ENCODE data around the gene BEST4.
"Not testable (repeated sequence)": the region's sequence is repeated elsewhere in the genome, so short reads cannot be mapped to it uniquely, and the experiment has no call there.

Gene BEST4

GRCh38 chr1:44802306-44803061 lies 14.5 kb upstream of the BEST4 start:
- DNase-seq (ENCODE audit: low read depth in 2 of 2) = no peak

- DNase-seq (ENCODE audit: low read depth in 2 of 2) = no peak
These were observed 13.7 kb upstream of the BEST4 start for GRCh38 chr1:44801491-44802305.

- DNase-seq (ENCODE audit: low read depth in 2 of 2) = peak; percentile 96 to 97
These were observed 12.0 kb upstream of the BEST4 start, which contains the start of gene PLK3 for GRCh38 chr1:44799770-44800584. PLK3 (plus strand) TSS chr1:44800377; CDS start chr1:44800464, 87 bp downstream.

- DNase-seq (ENCODE audit: low read depth in 2 of 2) = no peak
These were observed 10.8 kb upstream of the BEST4 start for GRCh38 chr1:44798481-44799365.

- not testable (repeated sequence) for DNase-seq (ENCODE audit: low read depth in 2 of 2)
These were observed 9.9 kb upstream of the BEST4 start for GRCh38 chr1:44797886-44798285.

- DNase-seq (ENCODE audit: low read depth in 2 of 2) = no peak
These were observed 4.9 kb upstream of the BEST4 start for GRCh38 chr1:44792736-44793502.

- DNase-seq (ENCODE audit: low read depth in 2 of 2) = no peak
These were observed 3.2 kb upstream of the BEST4 start for GRCh38 chr1:44790968-44791801.

- DNase-seq (ENCODE audit: low read depth in 2 of 2) = no peak
These were observed 464 bp downstream of the BEST4 start for GRCh38 chr1:44787506-44787905.

GRCh38 chr1:44786841-44787426 lies 1.0 kb downstream of the BEST4 start:
- DNase-seq (ENCODE audit: low read depth in 2 of 2) = no peak

- DNase-seq (ENCODE audit: low read depth in 2 of 2) = peak; percentile 55 to 70
These were observed 1.7 kb downstream of the BEST4 start for GRCh38 chr1:44786138-44786840.

GRCh38 chr1:44785501-44786137 lies 2.4 kb downstream of the BEST4 start:
- DNase-seq (ENCODE audit: low read depth in 2 of 2) = no peak

- DNase-seq (ENCODE audit: low read depth in 2 of 2) = no peak
These were observed 3.0 kb downstream of the BEST4 start for GRCh38 chr1:44785029-44785380.

- DNase-seq (ENCODE audit: low read depth in 2 of 2) = no peak
These were observed 3.6 kb downstream of the BEST4 start for GRCh38 chr1:44784094-44785028.

GRCh38 chr1:44783697-44784093 lies 4.3 kb downstream of the BEST4 start:
- DNase-seq (ENCODE audit: low read depth in 2 of 2) = no peak

- no peak for DNase-seq (ENCODE audit: low read depth in 2 of 2)
These were observed 7.3 kb downstream of the BEST4 start for GRCh38 chr1:44780583-44781121.

Data from stimulated activated CD8-positive, alpha-beta memory T cell treated with anti-CD3 and anti-CD28 coated beads, Interleukin-2, amount 100 ng/mL, for 48 hours (primary cell).